HG03139 (cell line): Measurements from ENCODE around the gene C9orf78.

ENCODE experiments used
- ATAC-seq: cut with Tn5 transposase; IDR thresholded peaks from one replicate; pipeline ENCODE4 v1.9.1; 2021; ENCODE audit not compliant: unreplicated experiment

The C9orf78 gene

DNA sequence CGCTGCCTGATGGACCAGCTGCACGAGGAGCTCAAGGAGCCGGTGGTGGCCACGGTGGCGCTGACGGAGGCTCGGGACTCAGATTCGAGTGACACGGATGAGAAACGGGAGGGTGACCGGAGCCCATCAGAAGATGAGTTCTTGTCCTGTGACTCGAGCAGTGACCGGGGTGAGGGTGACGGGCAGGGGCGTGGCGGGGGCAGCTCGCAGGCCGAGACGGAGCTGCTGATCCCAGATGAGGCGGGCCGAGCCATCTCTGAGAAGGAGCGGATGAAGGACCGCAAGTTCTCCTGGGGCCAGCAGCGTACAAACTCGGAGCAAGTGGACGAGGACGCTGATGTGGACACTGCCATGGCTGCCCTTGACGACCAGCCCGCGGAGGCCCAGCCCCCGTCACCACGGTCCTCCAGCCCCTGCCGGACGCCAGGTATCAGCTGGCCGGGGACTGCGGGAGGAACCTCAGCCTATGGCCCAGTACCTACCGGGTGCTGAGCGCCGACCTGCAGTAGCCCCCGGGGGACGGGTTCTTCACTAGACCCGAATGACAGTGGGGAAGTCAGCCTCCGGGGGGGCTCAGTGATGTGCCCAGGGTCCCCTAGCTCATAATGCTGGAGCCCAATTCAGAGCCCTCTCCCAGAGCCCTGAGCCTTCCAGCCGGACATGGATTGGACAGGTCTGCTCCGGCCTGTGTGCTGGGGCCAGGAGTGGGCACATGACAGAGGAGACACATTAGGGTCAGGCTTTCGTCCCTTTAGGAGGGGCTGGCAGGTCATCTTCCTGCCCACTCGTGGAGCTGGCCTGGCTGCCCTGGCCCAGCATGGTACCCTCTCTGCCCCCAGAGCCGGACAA, 33.2 kb upstream of the C9orf78 start:
- no peak for ATAC-seq

DNA sequence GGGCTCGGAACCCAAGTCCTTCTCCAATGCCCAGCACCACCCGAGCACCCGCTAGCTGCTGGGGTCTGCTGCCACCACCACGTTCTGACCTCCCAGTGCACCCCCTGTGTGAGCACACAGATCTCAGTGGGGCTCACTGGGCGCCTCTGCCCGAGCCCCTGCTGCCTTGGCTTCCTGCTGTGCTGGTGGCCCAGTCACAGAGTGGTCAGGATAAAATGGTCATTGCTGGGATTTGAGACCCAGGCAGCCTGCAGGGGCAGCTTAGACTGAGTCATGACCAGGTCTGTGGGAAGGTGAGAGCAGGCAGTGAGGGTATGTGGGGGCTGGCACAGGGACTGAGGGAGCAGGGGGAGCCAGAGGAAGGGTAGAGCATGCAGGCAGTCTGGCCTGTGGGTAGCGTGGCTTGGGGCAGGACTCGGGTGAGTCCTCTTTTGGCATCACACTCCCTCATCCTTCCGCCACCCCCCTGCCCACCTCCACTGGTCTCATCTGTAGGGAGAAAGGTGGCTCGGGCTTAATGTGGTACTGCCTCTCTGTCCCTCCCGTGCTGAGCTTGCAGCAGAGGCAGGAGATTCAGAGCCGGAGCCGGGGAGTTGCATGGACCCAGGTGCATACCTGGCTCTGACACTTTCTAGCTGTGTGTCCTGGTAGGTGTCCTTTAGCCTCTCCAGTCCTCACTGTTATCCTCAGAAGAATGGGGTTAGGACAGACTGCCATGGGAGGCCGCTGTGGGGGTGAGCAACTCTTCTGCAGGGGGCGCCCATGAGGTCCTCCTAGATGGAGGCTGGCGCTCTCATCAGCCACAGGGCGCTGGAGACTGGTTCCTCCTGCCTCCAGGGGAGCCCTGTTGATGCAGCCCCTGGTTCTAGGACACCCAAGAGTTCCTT, 32.3 kb upstream of the C9orf78 start:
- no peak for ATAC-seq

DNA sequence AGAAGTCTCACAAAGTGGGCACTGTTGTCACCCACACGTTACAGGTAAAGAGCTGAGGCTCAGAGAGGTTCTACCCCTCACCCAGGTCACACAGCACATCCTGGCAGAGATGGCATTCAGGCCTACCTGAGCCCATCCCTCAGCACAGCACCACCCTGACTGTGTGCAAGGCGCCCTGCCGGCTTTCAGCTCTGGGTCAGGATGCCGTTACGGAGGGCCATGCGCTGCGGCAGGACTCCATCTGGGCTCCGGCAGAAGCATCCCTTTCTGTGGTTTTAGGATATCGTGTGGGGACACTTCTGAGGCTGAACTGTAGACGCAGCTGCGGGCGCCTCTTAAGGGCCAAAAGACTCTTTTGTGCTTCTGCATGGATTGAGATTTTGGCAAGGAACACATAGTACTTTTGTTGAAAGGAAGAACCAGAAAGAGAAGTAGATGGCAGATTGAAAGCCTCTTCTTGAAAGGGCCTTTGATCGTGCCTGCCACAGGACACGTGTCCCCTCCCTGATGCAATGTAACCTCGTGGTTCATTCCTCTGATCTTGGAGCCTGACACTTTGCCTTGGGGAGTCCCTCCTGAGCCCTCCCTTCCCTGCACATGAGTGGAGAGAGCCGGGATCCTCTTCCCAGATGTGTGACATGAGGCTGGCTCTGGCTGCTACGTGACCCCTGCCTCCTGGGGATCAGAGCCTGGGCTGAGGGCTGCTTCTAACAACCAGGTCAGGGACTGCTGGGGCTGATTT, 31.5 kb upstream of the C9orf78 start:
- no peak for ATAC-seq

DNA sequence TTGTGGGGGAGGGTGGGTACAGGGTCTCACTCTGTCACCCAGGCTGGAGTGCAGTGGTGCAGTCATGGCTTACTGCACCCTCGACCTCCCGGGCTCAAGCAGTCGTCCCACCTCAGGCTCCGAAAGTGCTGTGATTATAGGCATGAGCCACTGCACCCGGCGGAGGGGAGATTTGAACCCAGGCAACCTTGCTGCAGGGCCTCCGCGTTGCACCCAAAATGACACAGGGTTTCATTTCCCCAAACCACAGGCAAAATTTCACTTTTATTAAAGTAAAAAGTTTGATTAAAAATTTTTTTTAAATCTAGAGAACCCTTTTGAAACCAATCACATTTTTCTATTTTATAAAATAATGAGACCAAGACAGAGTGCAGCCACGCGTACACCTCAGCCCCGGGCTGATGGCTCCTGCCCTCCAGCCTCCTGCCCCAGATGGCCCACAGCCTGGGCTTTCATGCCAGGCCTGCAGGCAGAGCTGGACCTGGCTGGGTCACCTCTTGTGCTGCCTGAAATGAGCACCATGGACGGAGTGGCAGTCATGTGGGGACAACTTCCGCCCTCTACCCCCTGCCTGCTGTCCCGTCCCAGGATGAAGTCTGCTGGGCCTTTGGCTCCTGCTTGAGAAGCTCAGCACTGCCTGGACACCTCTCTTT, 30.7 kb upstream of the C9orf78 start:
- no peak for ATAC-seq

DNA sequence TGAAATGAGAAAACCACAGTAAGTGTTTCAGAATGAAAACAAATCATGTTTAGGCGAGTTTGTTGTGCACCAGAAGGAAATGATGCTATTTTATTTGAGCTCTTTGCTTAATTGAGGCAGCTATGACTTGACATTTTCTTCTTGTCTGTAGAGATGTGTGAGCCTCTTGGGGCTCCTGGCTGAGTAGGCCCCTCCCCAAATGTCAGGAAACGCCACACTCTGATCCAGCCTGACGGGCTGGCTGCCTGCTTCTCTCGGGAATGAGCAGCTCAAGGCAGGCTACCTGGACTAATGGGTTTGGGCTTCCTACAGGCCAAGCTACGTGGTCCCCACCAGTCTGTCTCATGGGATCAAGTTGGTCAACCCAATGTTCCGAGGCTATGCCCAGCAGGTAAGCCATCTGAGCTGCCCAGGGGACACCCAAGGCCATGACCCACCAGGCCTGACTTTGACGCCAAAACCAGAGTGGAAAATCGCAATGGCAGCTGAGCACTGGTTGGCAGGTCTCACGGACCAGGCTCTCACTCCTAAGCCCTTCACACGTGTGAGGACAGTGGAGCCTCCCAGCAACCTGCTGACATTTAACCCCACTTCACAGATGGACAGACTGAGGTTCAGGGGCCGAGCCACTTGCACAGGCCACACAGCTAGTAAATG, 30.0 kb upstream of the C9orf78 start:
- ATAC-seq: no peak

DNA sequence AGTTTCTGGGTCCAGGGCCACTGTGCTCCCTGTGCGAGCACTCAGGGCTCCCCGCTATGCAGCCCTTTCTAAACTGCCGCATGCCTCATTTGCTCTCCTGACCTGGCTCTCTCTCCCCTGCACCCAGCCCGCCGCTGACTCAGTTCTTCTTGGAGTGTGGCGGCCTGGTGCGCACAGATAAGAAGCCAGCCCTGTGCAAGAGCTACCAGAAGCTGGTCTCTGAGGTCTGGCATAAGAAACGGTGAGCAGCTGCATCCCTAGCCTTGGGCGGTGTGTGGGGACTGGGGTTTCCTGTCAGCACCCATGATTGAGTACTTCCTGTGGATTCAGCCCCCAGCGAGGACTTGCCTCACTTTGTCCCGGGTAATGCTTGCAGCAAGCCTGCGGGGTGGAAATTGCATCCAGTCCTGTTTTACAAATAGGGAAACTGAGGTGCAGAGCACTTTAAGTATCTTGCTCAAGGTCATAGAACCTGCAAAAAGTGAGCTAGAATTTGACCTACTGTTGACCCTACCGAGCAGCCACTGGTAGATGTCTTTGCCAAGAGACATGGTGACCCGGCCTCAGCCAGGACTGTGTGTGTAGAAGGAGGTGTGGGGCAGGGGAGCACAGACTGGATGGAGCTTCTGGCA, 28.1 kb upstream of the C9orf78 start:
- no peak for ATAC-seq

DNA sequence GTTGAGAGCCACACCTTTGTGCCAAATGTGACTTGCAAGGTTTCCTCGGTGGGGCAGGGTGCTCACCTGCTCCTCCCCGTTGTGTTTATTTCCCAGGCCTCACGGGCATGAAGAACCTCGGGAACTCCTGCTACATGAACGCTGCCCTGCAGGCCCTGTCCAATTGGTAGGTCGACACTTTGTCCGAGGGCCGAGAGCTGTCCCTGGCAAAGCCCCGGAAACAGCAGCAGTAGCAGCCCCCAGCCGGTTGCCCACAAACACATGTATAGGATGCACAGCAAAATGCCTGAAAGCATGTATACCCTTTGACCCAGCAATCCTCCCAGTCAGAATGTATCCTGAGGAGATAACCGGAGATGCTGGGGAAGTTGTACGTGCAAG, 26.4 kb upstream of the C9orf78 start:
- no peak for ATAC-seq

DNA sequence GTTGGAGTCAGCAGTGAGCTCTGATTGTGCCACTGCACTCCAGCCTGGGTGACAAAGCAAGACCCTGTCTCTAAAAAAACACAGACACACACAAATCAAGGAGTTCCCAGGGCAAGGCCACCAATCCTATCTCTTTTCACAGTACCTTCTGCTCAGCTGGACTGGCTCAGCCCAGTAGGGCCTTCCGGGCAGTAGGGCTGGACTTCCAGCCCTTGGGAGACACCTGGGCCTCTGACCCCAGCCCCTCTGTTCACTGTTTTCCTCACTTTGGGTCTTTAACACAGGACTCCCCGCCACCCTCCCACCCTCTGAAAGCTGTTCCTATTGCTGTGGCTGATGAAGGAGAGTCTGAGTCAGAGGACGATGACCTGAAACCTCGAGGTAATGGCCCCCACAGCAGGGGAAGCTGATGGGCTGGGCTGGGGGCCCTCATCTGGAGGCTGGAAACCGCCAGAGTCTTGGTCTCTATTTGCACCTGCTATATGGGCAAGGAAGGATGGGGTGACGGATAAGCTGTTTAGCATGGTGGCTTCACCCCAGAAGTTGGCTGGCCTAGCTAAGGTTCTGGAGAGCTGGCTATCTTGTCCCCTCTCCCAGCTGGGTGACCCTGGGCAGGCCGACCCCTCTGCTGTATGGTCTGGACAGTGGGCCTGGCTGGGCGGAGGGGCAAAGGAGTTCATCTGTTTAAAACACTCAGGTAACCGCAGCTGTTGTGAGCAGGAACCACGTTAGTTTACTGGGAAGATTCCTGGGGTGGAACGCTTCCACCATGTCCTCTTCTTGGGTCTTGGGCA, 25.8 kb upstream of the C9orf78 start:
- ATAC-seq: no peak

DNA sequence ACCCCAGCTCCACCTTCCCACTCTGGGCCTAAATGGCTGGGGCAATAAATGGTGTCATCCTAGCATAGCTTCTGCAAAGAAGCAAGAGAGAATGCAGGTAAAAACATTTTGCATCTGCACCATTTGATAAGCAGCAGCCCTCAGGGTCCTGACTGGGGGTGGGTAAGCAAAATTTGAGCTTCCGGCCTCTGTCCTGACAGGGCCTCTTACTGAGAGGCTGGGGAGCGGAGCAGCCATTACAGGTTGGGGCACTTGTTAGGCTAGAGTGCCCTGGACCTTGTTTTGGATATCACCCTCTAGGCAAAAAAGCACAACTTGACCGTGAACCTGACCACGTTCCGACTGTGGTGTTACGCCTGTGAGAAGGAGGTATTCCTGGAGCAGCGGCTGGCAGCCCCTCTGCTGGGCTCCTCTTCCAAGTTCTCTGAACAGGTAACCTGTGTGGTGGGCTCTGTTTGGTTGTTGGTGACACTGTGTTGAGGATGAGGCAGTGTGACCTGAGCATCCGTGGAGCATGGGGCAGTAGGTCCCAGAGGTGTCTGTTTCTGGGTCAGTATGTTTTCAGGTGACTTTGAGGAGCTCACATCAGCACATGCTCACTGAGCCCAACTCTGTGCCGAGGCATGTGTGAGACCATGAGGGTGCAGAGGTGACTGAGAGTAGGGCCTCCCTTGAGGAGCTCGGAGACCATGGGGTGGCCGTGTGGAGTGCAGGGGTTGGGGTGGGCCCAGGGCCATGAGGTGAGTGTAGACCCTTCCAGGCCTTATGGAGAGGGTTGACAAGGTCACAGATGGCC, 23.3 kb upstream of the C9orf78 start:
- no peak for ATAC-seq

DNA sequence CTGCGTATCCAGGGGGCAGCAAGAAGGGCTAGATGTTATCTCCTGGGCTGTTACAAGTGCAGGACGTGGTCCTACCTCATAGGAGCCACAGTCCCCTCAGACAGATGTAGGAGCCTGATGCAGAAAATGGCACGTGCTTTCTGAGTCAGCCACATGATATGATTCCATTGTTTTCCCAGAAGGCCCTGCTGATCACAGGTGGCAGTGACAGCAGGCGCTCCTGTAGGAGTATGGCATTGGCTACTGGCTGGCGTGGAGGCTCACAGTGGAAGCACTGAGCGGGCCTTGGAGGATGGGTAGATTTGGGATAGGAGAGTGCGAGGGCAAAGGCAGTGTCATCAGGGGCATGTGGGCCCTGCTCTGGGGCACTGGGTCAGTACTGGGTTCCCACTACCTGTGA, 22.1 kb upstream of the C9orf78 start:
- no peak for ATAC-seq

DNA sequence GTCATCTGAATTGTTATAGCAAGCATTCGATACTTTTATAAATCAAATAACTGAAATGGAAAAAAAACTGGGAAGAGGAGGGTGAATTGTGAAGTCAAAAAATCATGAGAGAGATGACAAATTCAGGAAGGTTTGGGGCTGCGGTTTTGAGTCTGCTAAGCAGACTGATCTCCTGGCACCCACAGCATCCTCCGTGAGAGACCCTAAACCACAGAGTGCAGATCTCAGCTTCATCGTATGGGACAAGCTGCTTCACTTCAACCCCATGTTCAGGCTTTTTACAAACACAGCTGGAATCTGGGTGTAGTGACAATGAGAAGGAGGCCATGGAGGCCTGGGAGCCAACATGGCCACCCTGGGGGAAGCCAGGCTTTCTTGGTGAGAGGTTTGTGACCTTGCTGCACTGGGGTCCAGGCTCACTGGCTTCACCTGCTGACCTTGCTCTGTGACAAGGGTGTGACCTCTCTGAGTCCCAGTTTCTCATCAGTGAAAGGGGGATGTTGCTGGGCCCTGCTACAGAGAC, 19.6 kb upstream of the C9orf78 start:
- no peak for ATAC-seq

DNA sequence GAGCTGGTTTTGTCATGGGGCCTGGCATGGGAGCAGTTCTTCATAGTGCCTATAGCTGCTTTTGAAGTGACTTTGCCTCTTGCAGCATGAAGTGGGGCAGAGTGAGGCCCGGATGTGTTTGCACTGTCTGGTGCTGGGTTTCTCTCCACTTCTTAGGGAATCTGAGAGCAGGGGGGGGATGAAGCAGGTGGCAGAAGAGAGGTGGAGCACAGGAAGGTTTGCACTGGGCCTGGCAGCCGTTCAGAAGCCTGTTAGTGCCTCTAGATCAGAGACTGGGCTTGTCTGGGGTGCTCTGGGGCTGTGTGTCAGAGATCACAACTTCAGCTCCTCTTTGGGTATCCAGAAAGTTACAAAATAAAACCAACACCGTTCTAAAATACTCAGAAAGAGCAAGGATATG, 18.5 kb upstream of the C9orf78 start:
- no peak for ATAC-seq

DNA sequence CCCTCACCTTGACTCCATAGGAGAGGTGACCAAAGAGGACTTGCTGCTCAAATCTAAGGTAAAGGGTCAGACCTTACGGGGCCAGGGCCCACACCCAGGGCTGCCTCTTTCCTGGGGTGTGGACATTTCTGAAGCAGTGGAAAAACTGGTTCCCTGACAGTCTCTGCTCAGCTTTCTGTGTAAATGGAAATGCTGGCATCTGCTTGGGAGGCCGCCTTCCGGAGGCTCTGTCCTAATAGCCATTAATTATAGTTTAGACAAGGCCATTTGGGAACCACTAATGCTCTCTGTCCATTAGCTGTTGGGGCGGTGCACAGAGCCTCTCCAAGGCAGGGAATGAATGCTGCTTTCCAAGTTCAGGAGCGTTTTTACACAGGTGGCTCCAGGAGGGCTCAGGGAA, 17.5 kb upstream of the C9orf78 start:
- no peak for ATAC-seq

DNA sequence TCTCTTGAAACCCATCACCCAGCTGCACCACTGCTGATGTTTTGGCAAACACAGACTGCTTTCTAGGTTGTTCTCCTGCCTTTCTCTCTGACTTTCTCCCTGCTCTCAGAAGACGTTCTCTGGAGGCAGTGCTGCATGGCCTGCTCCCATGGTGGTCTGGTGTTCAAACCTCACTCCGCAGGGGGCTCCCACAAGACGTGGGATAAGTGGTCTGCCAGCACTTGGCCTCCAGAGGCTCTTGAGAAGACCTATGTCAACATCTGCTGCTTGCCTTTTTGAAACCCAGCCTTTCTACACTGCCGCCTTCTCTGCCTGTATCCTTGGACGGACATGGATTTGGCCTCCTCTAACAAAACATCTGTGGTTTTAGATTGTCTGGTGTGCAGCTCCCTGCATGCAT, 16.7 kb upstream of the C9orf78 start:
- no peak for ATAC-seq

DNA sequence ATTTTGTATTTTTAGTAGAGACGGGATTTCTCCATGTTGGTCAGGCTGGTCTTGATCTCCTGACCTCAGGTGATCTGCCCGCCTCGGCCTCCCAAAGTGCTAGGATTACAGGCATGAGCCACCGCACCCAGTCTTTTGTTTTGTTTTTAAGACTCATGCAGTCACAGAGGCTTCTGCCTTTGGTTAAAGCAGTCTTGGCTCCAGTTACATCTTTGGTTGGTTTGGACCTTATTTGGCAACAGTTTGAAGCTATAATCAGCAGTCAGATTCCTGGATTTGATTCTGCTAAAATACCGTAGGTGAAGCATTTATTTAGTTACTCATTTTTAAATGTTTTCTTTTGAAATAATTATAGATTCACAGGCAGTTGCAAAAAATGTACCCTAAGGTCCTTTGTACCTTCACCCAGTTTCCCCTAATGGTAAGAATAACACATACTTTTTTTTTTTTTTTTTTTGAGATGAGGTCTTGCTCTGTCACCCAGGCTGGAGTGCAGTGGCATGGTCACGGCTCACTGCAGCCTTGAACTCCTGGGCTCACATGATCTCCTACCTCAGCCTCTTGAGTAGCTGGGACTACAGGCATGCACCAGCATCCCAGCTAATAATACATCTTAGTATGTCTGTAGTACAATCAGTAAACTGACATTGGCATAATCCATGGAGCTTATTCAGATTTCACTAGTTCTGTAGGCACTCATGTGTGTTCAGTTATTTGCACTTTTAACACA, 15.9 kb upstream of the C9orf78 start:
- no peak for ATAC-seq

DNA sequence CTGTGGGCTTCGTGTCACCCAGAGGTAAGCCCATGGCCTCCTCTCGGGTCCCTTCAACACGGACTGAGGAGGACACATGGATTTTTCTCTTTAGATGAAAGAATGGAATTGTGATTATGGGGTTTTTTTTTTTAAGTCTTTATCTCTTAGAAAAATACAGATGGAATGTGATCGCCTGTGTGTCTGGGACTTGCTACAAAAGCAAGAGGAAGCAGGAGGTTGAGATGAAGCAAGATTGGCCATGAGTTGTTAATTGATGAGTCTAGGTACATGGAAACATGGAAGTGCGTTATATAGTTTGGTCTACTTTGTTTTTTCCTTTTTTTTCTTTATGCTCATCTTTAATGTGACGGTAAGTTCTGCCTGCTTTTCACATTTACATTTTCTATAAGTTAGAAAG, 14.8 kb upstream of the C9orf78 start:
- ATAC-seq: no peak

DNA sequence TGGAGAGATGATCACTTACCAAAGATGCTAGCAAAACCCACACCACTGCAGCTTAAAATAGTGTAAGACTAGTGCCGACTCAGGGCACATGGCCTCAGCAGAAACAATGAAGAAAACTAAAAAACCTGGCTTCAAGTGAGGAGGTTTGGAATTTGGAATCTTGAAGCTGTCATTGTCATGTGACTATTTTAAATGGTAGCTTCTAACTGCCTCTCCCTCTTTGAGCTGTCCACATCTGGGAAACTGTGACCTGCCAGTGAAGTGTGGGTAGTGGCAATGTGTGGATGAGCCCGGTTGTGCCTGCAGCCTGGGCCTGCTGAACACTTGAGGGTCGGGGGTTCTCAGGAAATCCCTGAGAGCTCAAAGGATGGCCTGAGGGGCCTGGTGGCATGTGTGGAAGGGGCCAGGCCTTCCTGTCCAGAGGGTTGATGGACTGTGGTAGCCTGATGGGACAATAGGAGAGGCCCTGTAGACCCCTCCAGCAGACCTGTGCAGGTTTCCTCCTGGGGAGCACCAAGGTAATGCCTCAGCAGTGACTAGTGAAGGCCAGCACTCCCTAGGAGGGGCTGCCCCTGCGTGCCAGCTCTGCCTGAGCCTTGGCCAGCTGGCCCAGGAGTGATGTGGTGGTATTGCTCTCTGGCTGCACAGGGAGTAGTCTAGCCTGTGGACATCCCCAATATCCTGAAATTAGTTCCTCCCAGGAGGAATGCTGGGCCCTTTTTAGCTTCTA, 13.8 kb upstream of the C9orf78 start:
- no peak for ATAC-seq
